Endothelial cell of umbilical vein (primary cell): ENCODE results near the gene C1orf146. TPM values are rescaled to one million over a fixed set of nuclear protein-coding genes. Genes with fewer than 3 reads are reported as not detected.
A peak's percentile ranks its signal among the peaks of the same experiment; 100 is the strongest.

Experiments
- BruUV-seq: library from RNA; stranded (reverse); fragments of 400-500 nt; replicated peaks from 2 replicates; lab custom pipeline; 2021; lab: Mats Ljungman, UMichigan
- CTCF ChIA-PET: fragments of 300-600, 350-600 bp; sonication (Branson Sonifier 250); formaldehyde crosslinking; loops from one replicate; lab custom pipeline; 2021; ENCODE audit warnings: antibody characterized with exemption, inconsistent platforms; lab: Charles Lee
- POLR2A ChIA-PET: fragments of 300-600, 350-600 bp; sonication (Branson Sonifier 250); formaldehyde crosslinking; loops from one replicate; lab custom pipeline; 2021; ENCODE audit warnings: antibody characterized with exemption, inconsistent platforms; lab: Charles Lee
- DNase-seq: peaks from one replicate; pipeline ENCODE4 v3.0.0-alpha.2; 2011; ENCODE audit warnings: low read depth, low spot score
- FAIRE-seq: peaks from 2 replicates; lab custom pipeline; 2011; peaks lifted over from hg19 to GRCh38; lab: Jason Lieb, UNC
- H2AFZ ChIP-seq: 2 replicates; pipeline ENCODE4 v1.6.0; 2012; ENCODE audit warnings: low read depth, low read length, control low read depth, inconsistent platforms
- H3K27ac ChIP-seq: 2 replicates; pipeline ENCODE4 v1.5.1; 2011; ENCODE audit warnings: low read depth, mild to moderate bottlenecking, control low read depth, low read length, moderate library complexity; ENCODE audit not compliant: insufficient read depth
- H3K27me3 ChIP-seq, 2 experiments: 2 replicates each; pipeline versions ENCODE4 v1.6.0 to v1.6.1; 2011; ENCODE audit warnings: low read length in 2 of 2, mixed read lengths in 1 of 2; ENCODE audit not compliant: control insufficient read depth in 2 of 2, insufficient read depth in 2 of 2
- H3K36me3 ChIP-seq, 2 experiments: 2 replicates in 1 of 2; 3 replicates in 1 of 2; pipeline ENCODE4 v1.5.1; 2011; ENCODE audit warnings: low read length in 2 of 2, mild to moderate bottlenecking in 1 of 2, moderate library complexity in 1 of 2; ENCODE audit not compliant: control insufficient read depth in 2 of 2, insufficient read depth in 2 of 2; ENCODE audit errors: extremely low read depth in 1 of 2
- H3K4me1 ChIP-seq: 3 replicates; pipeline ENCODE4 v1.5.1; 2011; ENCODE audit warnings: mild to moderate bottlenecking, low read length; ENCODE audit not compliant: control insufficient read depth, insufficient read depth; ENCODE audit errors: extremely low read depth
- H3K4me2 ChIP-seq: 2 replicates; pipeline ENCODE4 v1.6.1; 2011; ENCODE audit warnings: low read length, control low read depth, mixed read lengths; ENCODE audit not compliant: insufficient read depth
- H3K4me3 ChIP-seq, 3 experiments: fragments of 200-600 bp in 1 of 3; sonication (generic), shearing (Covaris generic) in 1 of 3; replicated peaks in 1 of 3; 2 replicates each; pipeline ENCODE4 v1.5.1; 2011 to 2016; ENCODE audit warnings: control low read depth in 3 of 3, low read length in 3 of 3, mild to moderate bottlenecking in 2 of 3, inconsistent platforms in 1 of 3, low read depth in 1 of 3, moderate library complexity in 1 of 3; ENCODE audit not compliant: insufficient read depth in 1 of 3
- H3K79me2 ChIP-seq: 2 replicates; pipeline ENCODE4 v1.6.0; 2012; ENCODE audit warnings: low read length, inconsistent platforms; ENCODE audit not compliant: control insufficient read depth, insufficient read depth
- H3K9ac ChIP-seq: replicated peaks from 2 replicates; pipeline ENCODE3; 2011; ENCODE audit warnings: low read length, control low read depth; ENCODE audit not compliant: insufficient read depth; ENCODE audit errors: extremely low read depth
- H3K9me1 ChIP-seq: replicated peaks from 3 replicates; pipeline ENCODE4 v1.6.0; 2011; ENCODE audit warnings: mild to moderate bottlenecking, low read length; ENCODE audit not compliant: control insufficient read depth, insufficient read depth; ENCODE audit errors: extremely low read depth
- H3K9me3 ChIP-seq: replicated peaks from 2 replicates; pipeline ENCODE4 v1.5.1; 2012; ENCODE audit warnings: low read length, inconsistent platforms; ENCODE audit not compliant: control insufficient read depth, insufficient read depth
- H4K20me1 ChIP-seq: replicated peaks from 2 replicates; pipeline ENCODE3; 2011; ENCODE audit warnings: mild to moderate bottlenecking, low read length; ENCODE audit not compliant: control insufficient read depth, insufficient read depth; ENCODE audit errors: extremely low read depth
- EZH2 ChIP-seq: IDR thresholded peaks from 2 replicates; pipeline ENCODE4 v1.6.1; 2012; ENCODE audit warnings: borderline replicate concordance, low read depth, mild to moderate bottlenecking, moderate library complexity, low read length, inconsistent platforms; ENCODE audit not compliant: severe bottlenecking
- FOS ChIP-seq: IDR thresholded peaks from 2 replicates; pipeline ENCODE4 v1.6.1; 2011; ENCODE audit warnings: mild to moderate bottlenecking, low read length, moderate library complexity, borderline replicate concordance; ENCODE audit not compliant: insufficient read depth
- GATA2 ChIP-seq: IDR thresholded peaks from 2 replicates; pipeline ENCODE4 v1.7.0; 2011; ENCODE audit warnings: low read depth, mild to moderate bottlenecking, moderate library complexity, mixed read lengths, low read length; ENCODE audit not compliant: insufficient read length, insufficient read depth
- JUN ChIP-seq: IDR thresholded peaks from 2 replicates; pipeline ENCODE4 v1.6.1; 2011; ENCODE audit warnings: borderline replicate concordance, low read depth; ENCODE audit not compliant: insufficient read length, insufficient read depth
- MYC ChIP-seq: IDR thresholded peaks from one replicate; pipeline ENCODE4 v1.6.1; 2011; ENCODE audit warnings: mild to moderate bottlenecking, low read depth, low read length
- POLR2A ChIP-seq: IDR thresholded peaks from 2 replicates; pipeline ENCODE4 v1.6.1; 2012; ENCODE audit warnings: low read depth, mild to moderate bottlenecking, control low read depth, low read length
- POLR2AphosphoS5 ChIP-seq: IDR thresholded peaks from 2 replicates; pipeline ENCODE4 v1.6.1; 2012; ENCODE audit warnings: low read depth, mild to moderate bottlenecking, control low read depth, low read length, moderate library complexity; ENCODE audit not compliant: insufficient read depth
- dilution Hi-C: fragments of 300-500 bp; cut with MboI; formaldehyde crosslinking; loops from one replicate; pipeline ENCODE4 v1.15.0; 2019; ENCODE audit warnings: low sequenced_read_pairs; ENCODE audit not compliant: extremely low pct_ligation_motif_present
- intact Hi-C: fragments of 100-400 bp; cut with micrococcal nuclease; formaldehyde crosslinking; loops from one replicate; pipeline ENCODE4 v1.10.0; 2022
- polyA plus RNA-seq, 4 experiments: library from polyadenylated mRNA; depleted of rRNA in 3 of 4; stranded (reverse) in 3 of 4; unstranded in 1 of 4; fragments of >200 nt; gene quantifications; 2 replicates each; pipeline versions ENCODE4 v1.2.1 to v1.2.3, GENCODE V29; 2011 to 2012; ENCODE audit warnings: missing spikeins in 1 of 4
- total RNA-seq: library from RNA; stranded (reverse); gene quantifications from 2 replicates; pipeline ENCODE4 v1.2.3, GENCODE V29; 2021
- TF ChIP-seq, protein P1 (sequence below), 2 donors: IDR thresholded peaks; 1 replicate in 1 of 2; 2 replicates in 1 of 2; pipeline ENCODE4 v1.5.1; 2011; ENCODE audit warnings: low read length in 2 of 2, mild to moderate bottlenecking in 2 of 2, moderate library complexity in 2 of 2, control low read depth in 1 of 2, inconsistent platforms in 1 of 2, low read depth in 1 of 2; ENCODE audit not compliant: insufficient read depth in 1 of 2; ENCODE audit errors: extremely low read depth in 1 of 2

C1orf146 gene
- total and polyA plus RNA-seq, 2 donors (not counting 3 experiments of a cell fraction or from before 2014, with no cell fraction given): not detected

DNA sequence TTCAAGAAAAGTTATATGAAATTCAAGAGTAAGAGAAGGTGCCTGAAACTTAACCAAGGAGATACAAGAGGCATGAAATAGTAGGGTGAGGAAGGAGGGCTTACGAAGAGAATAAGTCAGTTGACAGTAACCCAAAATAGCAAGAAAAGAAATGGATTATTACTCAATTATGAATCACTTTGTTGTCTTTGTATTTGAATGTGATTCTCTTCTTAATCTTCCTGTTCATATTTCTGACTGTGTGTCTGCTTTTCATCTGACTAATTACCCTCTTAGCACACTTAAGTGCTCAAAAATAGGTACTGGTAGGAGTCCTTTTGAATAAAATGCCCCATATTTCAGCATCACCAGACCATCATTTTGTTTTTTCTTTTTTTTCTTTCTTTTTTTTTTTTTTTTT, 41.6 kb downstream of the C1orf146 start:
- ChIA-PET CTCF (no interaction called here), POLR2A (interaction anchor here (0.6 kb wide), 1 partner anchor 623 kb away, joined by 3 read pairs; no protein-coding TSS in a partner anchor)
- no peak overlapping the region for H3K4me2 ChIP-seq
- no peaks in the 10 kb centered on the region for H3K79me2 ChIP-seq
- no peak overlapping the region for H3K27ac ChIP-seq
- H2AFZ ChIP-seq: no peak overlapping the region
- dilution Hi-C loops: no loop called here
- no peak for TF ChIP-seq JUN
- TF ChIP-seq FOS: peak; percentile 12
- DNase-seq: no peak
- BruUV-seq: no TSS peak
- no peaks in the 10 kb centered on the region for H3K9me1 ChIP-seq
- H3K27me3 ChIP-seq: no peaks in the 10 kb centered on the region
- no peak overlapping the region for H3K4me3 ChIP-seq
- H3K36me3 ChIP-seq: no peaks in the 10 kb centered on the region
- intact Hi-C loops: no loop called here
- FAIRE-seq: no peak
- H3K9ac ChIP-seq: no peak overlapping the region
- no peaks in the 10 kb centered on the region for H3K9me3 ChIP-seq
- H4K20me1 ChIP-seq: no peaks in the 10 kb centered on the region
- H3K4me1 ChIP-seq: no peaks in the 10 kb centered on the region

DNA sequence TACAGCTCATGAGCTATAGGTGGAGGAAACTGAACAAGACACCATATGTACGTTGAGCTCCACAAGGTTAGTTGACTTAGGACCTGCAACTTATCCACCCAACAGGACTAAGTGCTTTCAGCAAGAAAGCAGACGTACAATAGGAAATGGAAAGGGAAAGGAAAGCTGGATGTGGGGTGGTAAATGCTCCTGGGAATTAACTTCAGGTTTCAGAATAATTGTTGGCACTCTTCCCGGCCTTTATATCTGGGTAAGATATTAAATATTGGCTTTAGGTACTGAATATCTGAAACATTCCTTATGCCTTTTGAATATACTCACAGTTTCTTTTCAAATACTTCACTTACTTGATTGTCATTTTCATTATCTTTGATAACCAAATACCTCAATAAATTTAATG, 44.8 kb downstream of the C1orf146 start:
- dilution Hi-C loops: no loop called here
- H3K9ac ChIP-seq: no peak overlapping the region
- no peak for FAIRE-seq
- no TSS peak for BruUV-seq
- H2AFZ ChIP-seq: no peak overlapping the region
- no peak for DNase-seq
- no peaks in the 10 kb centered on the region for H3K79me2 ChIP-seq
- H3K9me3 ChIP-seq: no peaks in the 10 kb centered on the region
- H3K27me3 ChIP-seq: no peaks in the 10 kb centered on the region
- no peaks in the 10 kb centered on the region for H3K36me3 ChIP-seq
- H3K4me3 ChIP-seq: no peak overlapping the region
- POLR2A ChIA-PET: interaction anchor here (0.5 kb wide), 1 partner anchor 705 kb away, joined by 4 read pairs; no protein-coding TSS in a partner anchor
- no peaks in the 10 kb centered on the region for H3K4me1 ChIP-seq
- TF ChIP-seq POLR2AphosphoS5 (no peak), POLR2A (no peak), JUN (no peak), EZH2 (no peak), GATA2 (no peak), MYC (no peak)
- TF ChIP-seq, protein P1, sequence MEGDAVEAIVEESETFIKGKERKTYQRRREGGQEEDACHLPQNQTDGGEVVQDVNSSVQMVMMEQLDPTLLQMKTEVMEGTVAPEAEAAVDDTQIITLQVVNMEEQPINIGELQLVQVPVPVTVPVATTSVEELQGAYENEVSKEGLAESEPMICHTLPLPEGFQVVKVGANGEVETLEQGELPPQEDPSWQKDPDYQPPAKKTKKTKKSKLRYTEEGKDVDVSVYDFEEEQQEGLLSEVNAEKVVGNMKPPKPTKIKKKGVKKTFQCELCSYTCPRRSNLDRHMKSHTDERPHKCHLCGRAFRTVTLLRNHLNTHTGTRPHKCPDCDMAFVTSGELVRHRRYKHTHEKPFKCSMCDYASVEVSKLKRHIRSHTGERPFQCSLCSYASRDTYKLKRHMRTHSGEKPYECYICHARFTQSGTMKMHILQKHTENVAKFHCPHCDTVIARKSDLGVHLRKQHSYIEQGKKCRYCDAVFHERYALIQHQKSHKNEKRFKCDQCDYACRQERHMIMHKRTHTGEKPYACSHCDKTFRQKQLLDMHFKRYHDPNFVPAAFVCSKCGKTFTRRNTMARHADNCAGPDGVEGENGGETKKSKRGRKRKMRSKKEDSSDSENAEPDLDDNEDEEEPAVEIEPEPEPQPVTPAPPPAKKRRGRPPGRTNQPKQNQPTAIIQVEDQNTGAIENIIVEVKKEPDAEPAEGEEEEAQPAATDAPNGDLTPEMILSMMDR (IDR thresholded peaks at IDR 0.05; ENCODE audit: extremely low read depth in 1 of 2, insufficient read depth in 1 of 2, low read depth in 1 of 2, low read length in 2 of 2): no peak
- H3K27ac ChIP-seq: no peak overlapping the region
- no peaks in the 10 kb centered on the region for H3K9me1 ChIP-seq
- CTCF ChIA-PET: interaction anchor here (1.2 kb wide), 1 partner anchor 29 kb away, joined by 7 read pairs; no protein-coding TSS in a partner anchor
- no peak overlapping the region for H3K4me2 ChIP-seq
- intact Hi-C loops: no loop called here
- no peaks in the 10 kb centered on the region for H4K20me1 ChIP-seq
